T-helper 22 cell (primary cell): ENCODE data around the gene KRT4.

Experiments used
- DNase-seq: peaks from one replicate; pipeline ENCODE4 v3.0.0-alpha.2; 2020; ENCODE audit warnings: low read depth

Gene KRT4

DNA sequence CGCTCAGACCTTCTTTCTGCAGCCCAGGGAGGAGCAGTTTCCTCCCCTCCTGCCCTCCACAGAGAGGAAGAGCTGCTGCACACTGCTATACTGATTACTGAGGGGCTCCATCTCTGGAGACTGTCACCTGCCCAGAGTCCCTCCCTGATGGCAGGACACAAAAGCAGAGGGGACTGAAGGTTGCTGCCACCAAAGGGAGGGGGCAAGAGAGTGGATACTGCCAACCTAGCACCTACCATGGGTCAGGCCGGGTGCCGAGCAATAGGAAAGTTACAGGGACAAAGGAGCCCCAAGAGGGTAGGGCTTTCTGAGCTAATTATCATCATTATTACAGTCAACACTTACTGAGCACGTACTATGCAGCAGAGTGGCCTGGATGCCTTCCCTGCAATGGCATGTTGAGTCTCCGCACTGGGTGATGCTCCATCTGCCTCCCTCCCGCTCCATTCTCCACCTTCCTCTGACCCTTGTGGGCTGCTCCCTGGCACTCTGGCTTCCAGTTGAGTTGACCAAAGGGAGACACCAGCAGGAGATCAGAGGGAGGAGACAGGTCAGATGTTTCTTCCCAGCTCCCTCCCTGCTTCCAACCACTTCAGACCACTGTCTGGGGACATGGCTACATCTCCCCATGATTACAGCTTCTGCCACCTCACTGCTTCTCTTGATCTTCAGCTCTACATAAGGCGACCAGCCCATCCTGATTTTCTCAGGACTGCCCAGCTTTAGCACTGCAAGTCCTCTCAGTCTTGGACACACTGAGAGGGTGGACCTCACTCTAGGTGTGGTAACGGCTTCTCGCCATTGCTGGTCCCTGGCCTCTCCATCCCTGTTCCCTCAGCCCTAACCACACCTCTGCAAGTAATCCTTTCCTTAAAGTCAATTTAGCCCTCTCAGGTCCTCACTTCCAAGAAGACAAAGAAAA is 22.8 kb upstream of the KRT4 start:
- no peak for DNase-seq

DNA sequence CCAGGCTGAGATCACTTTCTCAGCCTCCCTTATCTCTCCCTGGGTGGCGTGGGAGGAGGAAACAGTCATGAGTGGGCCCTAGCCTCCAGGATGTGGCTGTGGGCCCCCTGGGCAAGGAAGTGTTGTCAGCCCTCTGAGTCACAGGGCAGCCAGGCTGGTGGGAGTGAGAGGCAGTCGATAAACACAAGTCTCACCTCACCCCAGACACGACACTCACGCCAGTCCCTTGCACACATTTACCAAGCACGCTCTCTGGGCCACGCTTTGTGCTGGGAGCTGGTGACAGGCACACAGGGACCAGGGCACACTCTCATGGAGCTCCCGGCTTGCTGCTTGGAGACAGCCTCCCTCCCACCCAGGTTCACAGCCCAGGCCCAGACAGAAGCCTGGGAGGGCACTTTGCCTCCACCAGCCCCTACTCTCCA is 22.1 kb upstream of the KRT4 start:
- no peak for DNase-seq

DNA sequence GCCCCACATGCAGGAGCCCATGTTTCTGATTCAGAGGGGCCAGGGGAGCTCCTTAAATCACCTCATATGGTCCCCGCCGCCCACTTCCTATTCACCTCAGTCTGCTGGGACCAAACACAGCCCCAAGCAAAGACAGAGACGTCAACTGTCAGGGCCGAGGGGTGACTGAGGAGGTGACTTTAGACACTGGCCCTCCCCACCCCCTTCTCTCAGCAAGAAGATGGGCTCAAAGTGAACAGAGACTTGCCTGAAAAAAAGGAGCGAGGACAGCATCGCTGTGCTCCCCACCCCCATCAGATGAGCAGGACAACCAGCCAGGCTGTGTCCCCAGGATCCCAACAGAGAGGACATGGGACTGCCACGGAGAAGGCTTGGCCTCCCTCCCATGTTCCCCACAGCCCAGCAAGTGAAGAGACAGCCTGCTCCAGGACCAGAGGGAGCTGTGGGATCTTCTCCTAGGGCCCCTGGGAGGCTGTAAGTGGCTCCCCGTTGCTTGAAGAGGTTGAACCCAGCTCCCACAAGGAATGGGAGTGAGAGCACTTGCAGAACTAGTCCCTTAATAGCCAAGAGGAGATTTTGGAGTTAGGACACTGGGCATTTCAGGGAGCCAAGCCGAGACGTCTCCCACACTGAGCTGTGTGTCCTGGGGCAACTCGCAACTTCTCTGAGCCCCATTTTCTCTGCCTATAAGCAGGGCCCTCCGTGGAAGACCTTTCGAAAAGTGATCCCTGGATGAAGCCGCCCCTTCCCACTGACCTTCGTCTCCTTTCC is 21.5 kb upstream of the KRT4 start:
- DNase-seq: no peak

DNA sequence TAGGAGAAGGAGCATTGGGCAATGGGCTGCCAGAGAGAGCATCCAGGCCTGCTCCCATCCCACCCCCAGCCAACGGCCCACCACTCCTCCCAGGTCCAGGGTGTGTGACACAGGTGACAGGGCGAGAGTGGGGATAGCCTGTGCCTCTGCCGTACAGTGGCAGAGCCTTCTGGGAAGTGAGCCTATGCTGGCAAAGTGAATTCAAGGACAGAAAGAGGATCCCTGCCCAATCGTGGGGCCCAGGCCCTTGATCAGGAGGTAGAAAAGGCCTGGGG is 20.7 kb upstream of the KRT4 start:
- no peak for DNase-seq

DNA sequence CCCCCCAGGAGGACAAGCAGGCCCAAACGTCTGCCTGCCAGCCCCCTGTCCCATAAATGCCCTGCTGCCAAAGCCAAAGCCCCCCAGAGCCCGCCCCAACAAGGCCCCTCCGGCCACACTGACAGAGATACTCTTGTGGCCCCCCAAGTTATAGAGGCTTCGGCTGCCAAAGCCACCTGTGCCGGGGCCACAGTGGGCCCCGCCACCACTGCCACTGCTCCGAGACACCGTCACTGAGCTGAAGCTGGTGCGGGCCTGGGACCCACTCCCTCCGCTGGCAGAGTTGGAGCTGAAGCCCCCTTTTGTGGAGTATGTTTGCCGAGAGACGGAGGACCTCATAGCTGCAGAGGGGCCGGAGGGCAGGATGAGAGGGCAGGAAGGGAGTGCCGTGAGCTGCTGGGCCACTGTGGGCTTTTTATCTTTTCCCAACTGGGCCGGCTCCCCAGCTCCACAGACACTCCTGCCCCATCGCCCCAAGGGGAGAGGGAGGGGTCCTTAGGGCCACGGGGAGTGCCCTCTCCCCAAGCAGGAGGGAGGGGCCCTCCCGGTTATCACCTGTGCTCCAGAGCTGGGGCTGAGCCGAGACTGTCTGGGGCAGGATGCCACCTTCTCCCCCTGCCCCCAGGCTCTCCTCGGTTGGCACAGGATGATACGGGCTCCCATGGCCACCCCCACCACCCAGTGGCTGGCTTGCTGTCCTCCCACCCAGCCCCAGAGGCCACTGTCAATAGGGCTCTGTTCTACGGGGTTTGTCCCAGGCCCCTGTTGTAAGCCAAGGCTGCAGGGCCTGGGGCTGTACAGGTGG is 20.2 kb upstream of the KRT4 start, which contains the start of gene KRT79:
Gene KRT79, minus strand, starts transcription at position 390 of the 805 bp plus-strand sequence. Its CDS starts 51 bp downstream, at position 339.
- no peak for DNase-seq

DNA sequence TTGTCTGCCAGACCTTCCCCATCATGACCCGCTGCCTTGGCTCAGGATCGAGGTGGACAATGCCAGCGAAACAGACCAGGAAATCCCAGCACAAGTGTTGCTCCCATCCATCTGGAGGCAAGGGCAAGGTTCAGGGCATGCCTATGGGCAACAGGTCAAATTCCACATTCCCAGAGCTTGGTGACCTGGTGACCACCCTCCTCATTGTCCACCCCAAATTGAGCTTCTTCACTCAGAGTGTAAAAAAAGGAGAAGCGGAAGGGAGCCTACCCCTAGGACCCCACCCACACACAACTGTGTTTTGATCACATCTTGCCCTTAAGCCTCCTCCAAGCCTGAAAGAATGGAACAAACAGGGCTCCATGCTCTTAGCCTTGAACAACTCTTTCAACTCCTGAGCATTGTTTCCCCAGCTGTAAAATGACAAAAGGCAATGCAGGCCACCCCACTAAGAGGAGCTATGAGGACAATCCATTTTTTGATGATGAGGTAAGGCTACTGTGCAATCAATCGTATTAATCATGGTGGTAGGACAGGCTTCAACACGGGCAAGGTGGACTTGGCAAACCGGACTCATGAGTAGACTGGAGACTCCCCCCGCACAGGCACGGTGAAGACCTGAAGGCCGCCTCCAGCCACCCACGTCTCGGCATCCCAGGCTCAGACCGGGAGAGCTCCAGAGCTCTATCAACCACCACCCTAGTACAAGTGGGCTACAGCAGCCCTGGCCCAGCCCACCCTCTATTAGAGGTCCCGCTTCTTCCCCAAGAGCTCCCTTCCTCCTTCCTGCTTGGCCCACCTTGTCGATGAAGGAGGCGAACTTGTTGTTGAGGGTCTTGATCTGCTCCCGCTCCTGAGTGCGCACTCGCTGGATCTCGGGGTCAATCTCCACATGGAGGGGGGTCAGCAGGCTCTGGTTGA is 19.3 kb upstream of the KRT4 start:
- DNase-seq: no peak

DNA sequence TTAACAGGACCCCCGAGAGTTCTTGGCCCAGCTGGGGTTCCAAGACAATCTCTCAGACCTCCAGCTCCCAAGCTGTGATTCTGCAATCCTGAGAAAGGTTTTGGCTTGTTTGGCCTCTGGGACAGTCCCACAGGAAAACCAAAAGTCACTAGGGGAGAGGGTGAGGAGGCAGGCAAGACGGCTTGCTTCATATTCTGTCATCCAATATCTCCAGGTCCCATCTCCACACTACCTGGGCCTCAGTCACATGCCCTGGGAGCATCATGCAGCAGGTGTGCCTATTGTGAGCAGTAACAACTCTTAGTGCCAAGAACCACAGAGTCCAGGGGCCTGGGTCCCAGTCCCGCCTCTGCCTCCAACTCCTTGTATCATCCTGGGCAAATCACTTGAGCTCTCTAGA is 18.5 kb upstream of the KRT4 start:
- DNase-seq: no peak

DNA sequence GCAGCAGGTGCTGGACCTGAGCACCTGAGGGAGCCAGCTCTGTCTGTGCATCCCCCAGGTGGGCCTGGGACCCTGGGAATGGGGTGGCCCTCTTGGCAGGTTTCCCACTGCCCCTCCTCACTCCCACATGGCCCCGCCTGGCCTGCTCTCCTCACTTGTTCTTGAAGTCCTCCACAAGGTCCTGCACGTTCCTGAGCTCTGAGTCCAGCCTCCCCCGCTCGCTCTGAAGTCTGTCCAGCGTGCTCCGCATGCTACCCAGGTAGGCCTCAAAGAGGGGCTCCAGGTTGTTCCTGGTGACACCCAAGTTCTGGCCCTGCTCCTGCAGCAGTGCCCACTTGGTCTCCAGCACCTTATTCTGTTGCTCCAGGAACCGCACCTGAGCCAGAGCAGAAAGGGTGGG is 17.3 kb upstream of the KRT4 start:
- DNase-seq: no peak

DNA sequence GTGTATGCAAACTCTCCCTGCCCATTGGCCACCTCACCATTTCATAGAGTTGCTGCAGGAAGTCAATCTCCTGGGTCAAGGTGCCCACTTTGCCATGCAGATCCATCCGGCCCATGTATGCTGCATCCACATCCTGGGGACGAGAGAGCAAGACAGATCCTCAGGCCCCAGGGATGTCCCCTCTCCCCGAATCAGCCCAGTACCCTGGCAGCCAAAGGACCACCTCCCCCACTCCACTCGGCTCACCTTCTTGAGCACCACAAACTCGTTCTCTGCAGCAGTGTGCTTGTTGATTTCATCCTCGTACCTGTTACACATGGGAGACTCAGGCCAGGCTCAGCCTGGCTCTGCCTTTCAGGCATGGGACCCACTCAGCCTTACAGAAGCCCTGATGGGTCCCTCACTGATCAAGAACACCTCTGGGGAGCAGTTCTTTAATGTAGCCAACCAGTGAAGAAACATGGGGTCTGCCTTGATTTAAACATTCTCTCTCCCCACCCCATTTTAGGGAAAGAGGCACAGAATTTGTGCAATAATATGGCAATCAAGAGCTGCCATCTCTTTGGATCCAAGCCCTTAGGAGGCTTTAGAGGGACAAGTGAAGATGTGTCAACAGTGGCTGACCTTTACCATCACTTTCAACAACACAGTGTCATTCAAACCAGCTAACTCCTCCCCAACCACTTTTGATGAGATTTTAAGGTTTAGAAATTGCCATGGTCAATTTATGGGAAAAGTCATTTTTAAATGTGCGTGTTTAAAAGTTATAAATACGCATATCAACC is 16.3 kb upstream of the KRT4 start:
- no peak for DNase-seq

DNA sequence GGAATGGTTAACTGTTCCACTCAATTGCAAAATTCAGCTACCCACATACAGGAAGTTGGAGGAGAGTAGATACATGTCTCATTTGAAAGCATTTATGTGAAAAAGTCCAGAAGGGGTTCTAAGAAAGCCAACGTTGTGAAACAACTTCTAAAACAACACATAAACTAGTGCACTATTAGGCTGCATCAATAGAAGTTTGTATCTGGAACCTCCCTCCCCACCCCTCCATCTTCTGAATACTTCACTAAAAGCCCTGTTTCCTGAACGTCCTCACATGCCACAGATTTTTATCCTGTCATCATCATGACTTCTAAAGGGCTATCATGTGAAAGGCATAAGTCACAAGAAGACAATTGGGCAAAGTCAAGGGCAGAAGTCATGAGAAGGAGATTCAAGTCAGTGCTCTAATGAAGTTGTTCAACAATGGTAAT is 14.7 kb upstream of the KRT4 start:
- no peak for DNase-seq

DNA sequence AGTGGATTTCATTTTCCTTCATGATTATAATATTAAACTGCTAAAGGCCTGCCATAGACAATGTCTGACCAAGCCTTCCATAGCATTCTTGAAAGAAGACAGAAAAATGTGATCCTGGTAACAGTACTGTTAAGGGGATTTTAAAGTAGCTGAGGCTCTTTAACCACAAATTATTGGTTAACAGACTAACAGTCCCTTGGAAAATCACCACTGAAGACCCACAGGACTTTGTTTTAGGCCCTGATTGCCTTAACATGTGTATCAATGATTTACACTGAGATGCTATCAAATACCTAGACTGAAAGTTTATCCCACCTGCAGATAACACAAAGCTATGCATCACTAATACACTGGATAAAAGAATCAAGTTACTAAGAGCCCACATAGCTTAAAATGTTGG is 14.2 kb upstream of the KRT4 start:
- DNase-seq: no peak

DNA sequence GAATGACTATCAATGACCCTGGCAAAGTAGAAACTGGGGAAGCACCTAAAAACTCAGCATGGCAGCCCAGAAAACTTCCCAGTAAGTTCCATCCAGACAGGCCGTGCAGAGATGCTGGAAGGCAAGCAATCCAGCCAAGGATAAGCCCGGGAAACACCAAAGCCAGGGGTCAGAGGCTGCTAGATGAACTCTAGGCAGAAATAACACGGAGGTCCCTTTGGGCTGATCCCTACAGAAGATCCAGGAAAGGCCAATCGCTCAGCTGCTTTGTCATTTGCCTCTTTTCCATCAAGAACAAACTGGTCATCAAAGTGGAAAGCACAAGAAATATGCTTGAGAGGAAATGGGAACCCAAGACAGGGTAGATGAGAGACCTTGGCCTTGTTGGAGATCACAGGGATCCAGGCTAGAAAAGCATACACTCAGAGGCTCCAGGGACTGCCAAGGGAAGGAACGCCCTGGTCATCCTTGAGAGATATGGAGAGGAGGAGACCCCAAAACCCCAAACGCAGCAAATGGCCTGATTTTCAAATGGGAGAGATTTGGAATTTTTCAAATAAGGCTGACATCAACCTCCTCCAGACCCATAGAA is 13.7 kb upstream of the KRT4 start:
- no peak for DNase-seq

DNA sequence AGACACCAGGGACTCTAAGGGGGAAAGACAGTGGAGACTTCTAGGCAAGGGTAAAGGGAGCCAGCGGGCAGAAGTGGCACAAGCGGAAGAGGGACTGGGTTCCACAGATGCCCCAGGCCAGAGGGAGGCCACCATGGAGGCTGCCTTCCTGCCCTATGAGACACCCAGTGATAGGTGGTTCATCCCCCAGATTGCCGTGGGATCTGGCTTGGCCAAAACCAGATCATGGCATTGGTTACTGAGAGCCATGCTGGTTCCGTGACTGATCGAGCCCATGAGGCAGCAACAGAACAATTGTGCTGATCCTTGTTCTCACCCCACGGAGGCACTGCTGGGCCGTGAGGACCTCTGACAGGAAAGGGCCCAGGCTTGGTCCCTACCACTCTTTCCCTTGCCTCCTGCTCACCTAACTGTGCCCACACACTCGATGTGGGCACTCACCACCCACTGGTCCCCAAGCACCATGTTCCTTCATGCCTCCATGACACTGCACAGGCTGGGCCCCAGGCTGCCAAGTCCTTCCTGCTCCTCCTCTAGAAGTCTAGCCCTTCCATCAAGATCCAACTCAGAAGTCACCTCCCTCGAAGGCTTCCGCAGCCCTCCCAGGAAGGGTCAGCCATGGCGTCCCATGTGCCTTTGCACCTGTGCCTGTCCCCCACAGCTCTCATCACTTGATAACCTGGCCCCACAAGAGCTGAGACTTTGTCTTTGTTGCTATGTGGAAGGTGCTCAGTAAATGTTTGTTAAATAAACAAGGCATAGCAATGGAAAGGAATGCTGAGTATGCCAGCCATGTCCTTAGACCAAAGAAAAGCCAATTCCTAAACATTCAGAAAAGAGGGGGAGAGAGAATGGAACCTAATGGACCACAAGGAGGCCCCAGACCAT is 12.9 kb upstream of the KRT4 start:
- no peak for DNase-seq

DNA sequence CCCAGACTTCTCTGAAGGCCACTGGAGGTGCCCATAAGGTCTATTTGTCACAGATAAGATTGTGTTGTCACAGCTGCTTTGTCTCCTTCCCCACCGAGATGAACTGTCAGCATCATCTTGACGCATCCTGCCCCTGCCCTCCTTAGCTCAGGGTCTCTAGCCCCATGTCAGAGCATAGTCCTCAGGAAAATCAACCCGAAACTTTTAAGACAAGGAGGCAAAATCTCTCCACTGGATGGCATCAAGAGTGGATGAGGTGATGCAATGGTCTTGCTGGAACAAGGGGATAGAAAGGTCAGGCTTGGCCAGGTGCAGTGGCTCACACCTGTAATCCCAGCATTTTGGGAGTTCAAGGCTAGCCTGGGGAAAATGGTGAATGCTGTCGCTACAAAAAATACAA is 12.0 kb upstream of the KRT4 start:
- no peak for DNase-seq

DNA sequence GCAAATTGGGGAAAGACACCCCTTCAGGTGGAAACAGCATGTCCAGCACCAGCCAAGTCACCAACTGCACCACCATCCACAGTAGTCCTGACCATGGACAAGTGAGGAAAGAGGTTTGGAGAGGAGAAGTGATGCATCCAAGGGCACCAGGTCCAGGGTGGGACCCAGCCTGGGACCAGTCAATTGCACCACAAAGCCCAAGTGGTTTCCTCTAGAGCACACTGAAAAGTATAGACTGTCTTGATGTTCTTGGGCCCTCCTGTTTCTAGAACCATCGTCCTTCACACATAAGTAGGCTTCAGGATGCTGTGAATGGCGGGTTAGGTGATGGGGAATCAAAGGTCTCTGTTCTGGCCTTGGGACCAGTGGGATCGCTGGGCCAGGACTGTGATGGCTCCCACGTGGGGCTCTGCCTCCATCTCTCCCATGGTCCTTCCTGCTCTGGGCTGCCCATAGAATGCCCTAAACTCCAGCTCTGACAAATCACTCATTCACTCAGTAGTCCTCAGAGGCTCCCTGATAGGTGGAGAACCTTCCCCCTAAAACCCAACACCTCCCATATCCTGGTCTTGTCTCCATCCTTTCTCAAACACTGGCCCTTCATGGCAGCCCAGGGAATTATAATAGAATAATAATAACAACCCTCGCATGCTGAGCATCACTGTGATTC is 11.0 kb upstream of the KRT4 start:
- DNase-seq: no peak

DNA sequence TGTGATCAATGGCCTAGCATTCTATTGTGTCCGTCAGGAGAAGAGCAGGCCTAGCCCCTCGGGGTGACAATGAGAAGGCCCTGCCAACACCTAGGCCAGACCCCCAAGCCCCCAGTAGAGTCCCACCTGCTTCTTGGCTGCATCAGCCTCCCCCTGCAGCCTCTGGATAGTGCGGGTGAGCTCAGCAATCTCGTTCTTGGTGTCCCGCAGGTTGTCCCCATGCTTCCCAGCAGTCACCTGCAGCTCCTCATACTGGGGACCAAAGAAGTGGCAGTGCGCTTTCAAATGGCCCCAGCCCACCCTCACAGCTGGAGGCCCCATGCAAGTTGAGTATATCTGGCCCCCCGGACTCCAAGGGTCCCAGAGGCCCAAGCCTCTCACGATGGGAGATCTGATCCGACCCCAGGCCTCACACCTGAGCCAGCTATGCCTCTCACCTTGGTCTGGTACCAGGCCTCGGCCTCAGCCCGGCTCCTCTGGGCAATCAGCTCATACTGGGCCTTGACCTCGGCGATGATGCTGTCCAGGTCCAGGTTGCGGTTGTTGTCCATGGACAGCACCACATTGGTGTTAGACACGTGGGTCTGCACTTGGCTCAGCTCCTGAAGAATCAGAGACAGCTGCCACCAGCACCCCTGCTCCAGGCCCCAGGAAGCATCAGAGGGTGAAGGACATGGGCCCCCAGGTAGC is 10.0 kb upstream of the KRT4 start:
- DNase-seq: no peak

DNA sequence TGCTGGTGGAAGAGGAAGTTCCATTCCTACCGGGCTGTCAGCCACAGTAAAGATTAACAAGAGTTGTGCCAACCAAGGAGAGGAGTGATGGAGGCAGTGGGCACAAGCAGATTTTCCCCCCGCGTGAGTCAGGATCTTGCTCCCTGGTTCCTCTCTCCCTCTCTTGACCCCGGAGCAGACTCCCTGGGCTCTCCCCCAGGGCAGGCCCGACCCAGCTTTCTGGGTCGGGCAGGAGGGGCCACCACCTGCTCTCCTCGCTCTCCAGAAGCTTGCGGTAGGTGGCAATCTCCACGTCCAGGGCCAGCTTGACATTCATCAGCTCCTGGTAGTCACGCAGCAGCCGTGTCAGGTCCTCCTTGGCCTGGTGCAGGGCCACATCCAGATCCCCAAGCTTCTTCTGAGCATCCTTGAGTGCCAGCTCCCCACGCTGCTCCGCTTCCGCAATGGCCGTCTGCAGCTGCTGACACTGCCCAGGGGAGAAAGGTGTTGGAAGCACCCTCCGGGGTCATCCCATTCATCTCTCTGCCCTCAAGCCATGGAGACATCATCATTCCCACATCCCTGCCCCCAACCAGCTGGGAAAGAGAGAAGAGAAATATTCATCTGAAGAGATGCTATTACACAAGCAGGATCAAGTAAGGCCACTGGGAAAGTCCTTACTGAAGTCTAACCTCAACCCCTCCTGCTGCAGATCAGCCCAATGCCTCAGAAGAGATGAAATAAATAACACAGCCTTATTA is 9.0 kb upstream of the KRT4 start:
- DNase-seq: no peak
